ENCODE results near the gene ZCCHC24. TPM values are rescaled to one million over a fixed set of nuclear protein-coding genes. Genes with fewer than 3 reads are reported as not detected.
"Not testable (repeated sequence)": the region's sequence is repeated elsewhere in the genome, so short reads cannot be mapped to it uniquely, and the experiment has no call there.

Gene ZCCHC24
- total and polyA plus RNA-seq, 2 donors, result 43.5 to 98.2 TPM

DNA sequence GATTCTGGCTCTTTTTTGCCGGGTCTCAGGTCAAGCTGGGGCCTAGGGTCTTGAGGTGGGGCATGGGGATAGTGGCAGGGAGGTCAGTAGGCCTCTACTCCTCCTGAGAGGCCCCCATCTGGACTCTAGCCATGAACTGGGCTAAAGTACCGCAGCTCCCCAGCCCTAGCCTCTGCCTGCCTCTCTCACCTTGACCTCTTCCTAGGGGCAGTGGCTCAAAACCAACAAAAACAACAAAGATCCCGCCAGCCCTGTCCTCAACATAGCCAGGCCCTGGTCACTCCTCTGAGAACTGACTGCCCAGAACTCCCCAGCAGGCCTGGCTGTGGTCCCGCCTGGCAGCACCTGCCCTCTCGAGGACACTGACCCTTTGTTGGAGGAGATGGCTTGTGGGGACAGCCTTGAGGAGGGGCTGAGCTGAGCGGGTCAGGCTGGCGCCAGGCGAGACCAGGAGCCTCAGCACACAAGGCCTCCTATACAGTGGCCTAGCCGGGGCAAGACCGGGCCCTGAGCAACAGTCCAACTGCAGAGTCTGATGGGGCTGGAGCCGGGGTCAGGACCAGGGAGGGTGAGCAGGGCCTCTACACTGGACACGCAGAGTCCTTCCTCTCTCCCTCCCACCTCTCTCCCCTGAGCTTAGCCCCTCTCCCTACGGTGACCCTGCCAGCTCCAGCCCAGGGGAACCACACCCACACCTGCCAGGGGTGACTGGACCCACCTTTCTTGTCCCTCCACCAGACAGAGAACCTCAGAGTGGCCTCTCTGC is 109.8 kb downstream of the ZCCHC24 start:
- Histone ChIP-seq H3K4me1 (ENCODE audit: insufficient read depth) (no peaks in the 10 kb centered on the region), H3K36me3 (ENCODE audit: insufficient read depth) (no peaks in the 10 kb centered on the region), H3K27ac (ENCODE audit: low read depth) (no peak overlapping the region), H3K4me3 (ENCODE audit: low read depth, low read length) (no peak overlapping the region)
- no peak for DNase-seq (ENCODE audit: extremely low spot score)
- WGBS, result 81% methylated on average over 13 of the region's 13 CpGs

DNA sequence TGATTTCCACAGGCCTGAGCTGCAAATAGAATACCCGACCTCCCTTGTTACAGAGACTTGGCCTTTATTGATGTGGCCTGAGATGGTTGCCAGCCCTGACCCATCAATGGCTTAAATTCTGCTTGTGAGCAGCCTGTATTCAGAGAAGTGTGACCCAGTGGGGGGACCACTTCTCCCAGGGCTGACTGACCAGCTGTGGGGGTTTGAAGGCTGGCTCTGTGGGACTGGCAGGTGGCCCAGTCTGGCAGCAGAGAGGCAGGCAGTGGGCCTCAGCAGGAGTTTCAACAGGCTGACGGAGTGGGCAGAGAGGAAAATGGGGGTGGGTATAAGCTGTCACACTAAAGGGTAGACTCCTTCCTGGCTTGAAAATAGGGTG is 110.3 kb downstream of the ZCCHC24 start:
- Histone ChIP-seq H3K36me3 (ENCODE audit: insufficient read depth) (no peaks in the 10 kb centered on the region), H3K27ac (ENCODE audit: low read depth) (no peak overlapping the region), H3K4me3 (ENCODE audit: low read depth, low read length) (no peak overlapping the region), H3K4me1 (ENCODE audit: insufficient read depth) (no peaks in the 10 kb centered on the region)
- no peak for DNase-seq (ENCODE audit: extremely low spot score)
- WGBS, result 86% methylated on average over 2 of the region's 2 CpGs

DNA sequence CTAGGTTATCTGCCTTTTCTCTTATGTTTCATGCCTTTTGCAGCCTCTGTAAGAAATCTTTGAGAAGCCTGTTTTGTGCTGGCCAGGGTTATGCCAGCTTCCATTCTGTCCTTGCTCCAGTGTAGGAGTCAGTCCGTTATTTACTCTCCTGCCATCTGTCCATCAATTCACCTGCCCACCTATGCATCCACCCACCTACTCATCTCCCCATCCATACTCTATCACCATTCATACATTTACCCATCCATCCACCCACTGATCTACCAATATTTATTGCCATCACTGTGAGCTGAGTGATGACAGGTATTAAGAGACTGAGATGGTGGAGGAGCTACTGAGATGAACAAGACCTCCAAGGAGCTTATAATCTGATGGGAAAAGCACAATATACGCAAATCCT is 110.9 kb downstream of the ZCCHC24 start:
- Histone ChIP-seq H3K36me3 (ENCODE audit: insufficient read depth) (no peaks in the 10 kb centered on the region), H3K4me1 (ENCODE audit: insufficient read depth) (no peaks in the 10 kb centered on the region), H3K27ac (ENCODE audit: low read depth) (no peak overlapping the region), H3K4me3 (ENCODE audit: low read depth, low read length) (no peak overlapping the region)
- WGBS, result 92% methylated on average over 2 of the region's 2 CpGs
- no peak for DNase-seq (ENCODE audit: extremely low spot score)

DNA sequence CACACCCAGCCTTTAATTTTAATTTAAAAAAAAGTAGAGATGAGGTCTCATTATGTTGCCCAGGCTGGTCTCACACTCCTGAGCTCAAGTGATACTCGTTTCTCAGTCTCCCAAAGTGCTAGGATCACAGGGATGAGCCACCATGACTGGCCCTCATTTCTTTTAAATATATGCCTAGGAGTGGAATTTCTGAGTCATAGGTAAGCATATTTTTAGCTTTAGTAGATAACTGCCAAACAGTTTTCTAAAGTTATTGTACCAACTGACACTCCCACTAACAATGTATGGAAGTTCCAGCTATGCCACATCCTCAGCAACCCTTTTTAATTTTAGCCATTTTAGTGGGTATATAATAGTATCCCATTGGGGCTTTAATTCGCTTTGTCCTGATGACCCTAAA is 111.9 kb downstream of the ZCCHC24 start:
- no peak for DNase-seq (ENCODE audit: extremely low spot score)
- Histone ChIP-seq H3K4me3 (ENCODE audit: low read depth, low read length) (no peak overlapping the region), H3K36me3 (ENCODE audit: insufficient read depth) (no peaks in the 10 kb centered on the region), H3K27ac (ENCODE audit: low read depth) (no peak overlapping the region), H3K4me1 (ENCODE audit: insufficient read depth) (no peaks in the 10 kb centered on the region)
- WGBS, result 95% methylated on average over 2 of the region's 2 CpGs

DNA sequence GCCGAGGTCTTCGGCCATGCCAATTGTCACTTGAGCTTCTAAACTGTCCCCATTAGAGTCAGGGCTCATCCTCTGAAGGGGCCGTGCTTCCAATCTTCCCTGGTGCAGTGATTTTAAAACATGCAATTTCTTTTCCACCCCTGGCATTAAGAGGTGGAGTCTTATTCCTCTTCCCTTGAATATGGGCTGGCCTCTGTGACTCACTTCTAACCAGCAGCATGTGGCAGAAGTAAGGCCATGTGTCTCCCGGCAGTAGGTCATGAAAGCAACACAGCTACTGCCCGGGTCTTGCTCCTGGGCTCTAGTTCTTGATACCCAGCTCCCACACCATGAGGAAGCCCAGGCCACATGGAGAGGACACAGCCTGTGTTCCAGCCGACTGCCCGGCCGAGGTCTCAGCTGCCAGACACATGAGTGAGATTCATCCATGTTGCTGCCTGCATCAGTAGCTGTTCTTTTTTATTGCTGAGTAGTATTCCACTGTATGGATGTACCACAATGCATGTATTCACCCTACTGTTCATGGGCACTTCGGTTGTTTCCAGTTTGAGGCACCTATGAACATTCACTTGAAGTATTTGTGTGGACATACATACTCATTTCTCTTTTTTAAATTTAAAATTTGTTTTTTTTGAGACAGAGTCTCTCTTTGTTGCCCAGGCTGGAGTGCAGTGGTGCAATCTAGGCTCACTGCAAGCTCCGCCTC is 112.7 kb downstream of the ZCCHC24 start:
- not testable (repeated sequence) for DNase-seq (ENCODE audit: extremely low spot score); H3K27ac ChIP-seq (ENCODE audit: low read depth); H3K4me1 ChIP-seq (ENCODE audit: insufficient read depth); H3K36me3 ChIP-seq (ENCODE audit: insufficient read depth); H3K4me3 ChIP-seq (ENCODE audit: low read depth, low read length)
- WGBS, result 94% methylated on average over 2 of the region's 10 CpGs

Other genes starting within 250 kb of the ZCCHC24 start
- gene PPIF, start 98.2 kb downstream of the ZCCHC24 start, total RNA-seq, result 17.4 TPM
- 39.4 TPM for gene PPIF, start 98.2 kb downstream of the ZCCHC24 start, polyA plus RNA-seq
- 0.11 TPM for gene EIF5AL1, start 66.9 kb upstream of the ZCCHC24 start, total RNA-seq
- 0.85 TPM for gene EIF5AL1, start 66.9 kb upstream of the ZCCHC24 start, polyA plus RNA-seq
- gene SFTPA2, start 114.8 kb upstream of the ZCCHC24 start, total RNA-seq, result not detected
- 0.32 TPM for gene SFTPA2, start 114.8 kb upstream of the ZCCHC24 start, polyA plus RNA-seq
- not detected for gene SFTPA1, start 165.3 kb upstream of the ZCCHC24 start, total RNA-seq
- gene SFTPA1, start 165.3 kb upstream of the ZCCHC24 start, polyA plus RNA-seq, result not detected

Data from urinary bladder (tissue), 4 donors.